Tibial artery (tissue), 4 donors: Measurements from ENCODE around the gene NCKAP5.

Experiments used
- DNase-seq, 2 donors: peaks; one replicate each; pipeline ENCODE4 v3.0.0-alpha.2; 2019
- H3K27ac ChIP-seq, 2 donors: fragments of 200-600 bp; sonication (generic) in 1 of 2; 1 replicate in 1 of 2; 2 replicates in 1 of 2; pipeline ENCODE4 v1.5.1; 2018 to 2019; ENCODE audit warnings: mild to moderate bottlenecking in 1 of 2
- H3K27me3 ChIP-seq, 2 donors: fragments of 200-600 bp; sonication (generic) in 1 of 2; one replicate each; pipeline versions ENCODE4 v1.5.1 to v1.6.0; 2016 to 2019
- H3K36me3 ChIP-seq, 3 donors: fragments of 200-600 bp; sonication (generic) in 2 of 3; one replicate each; pipeline ENCODE4 v1.5.1; 2016 to 2019; ENCODE audit warnings: mild to moderate bottlenecking in 2 of 3
- H3K4me1 ChIP-seq, 4 donors: fragments of 200-600 bp; sonication (generic) in 2 of 4; 1 replicate in 3 of 4; 2 replicates in 1 of 4; pipeline ENCODE4 v1.5.1; 2016 to 2019
- H3K4me3 ChIP-seq, 2 donors: fragments of 200-600 bp; sonication (generic) in 1 of 2; 1 replicate in 1 of 2; 2 replicates in 1 of 2; pipeline ENCODE4 v1.5.1; 2018 to 2019; ENCODE audit warnings: mild to moderate bottlenecking in 2 of 2
- H3K9me3 ChIP-seq, 3 donors: fragments of 200-600 bp; sonication (generic) in 1 of 3; one replicate each; pipeline ENCODE4 v1.5.1; 2016 to 2019
- intact Hi-C: fragments of 100-400 bp; cut with DNase I; formaldehyde crosslinking; loops from one replicate; pipeline ENCODE4 v1.15.0; 2023; ENCODE audit warnings: low total_unique reads
- TF ChIP-seq, protein P1 (sequence below), 2 experiments: fragments of 200-600 bp in 1 of 2; fragments of 450-650 bp in 1 of 2; IDR thresholded peaks; one replicate each; pipeline ENCODE4 v1.5.1; 2017 to 2019; ENCODE audit warnings: antibody characterized with exemption in 2 of 2, mild to moderate bottlenecking in 1 of 2, moderate library complexity in 1 of 2

Gene NCKAP5

DNA sequence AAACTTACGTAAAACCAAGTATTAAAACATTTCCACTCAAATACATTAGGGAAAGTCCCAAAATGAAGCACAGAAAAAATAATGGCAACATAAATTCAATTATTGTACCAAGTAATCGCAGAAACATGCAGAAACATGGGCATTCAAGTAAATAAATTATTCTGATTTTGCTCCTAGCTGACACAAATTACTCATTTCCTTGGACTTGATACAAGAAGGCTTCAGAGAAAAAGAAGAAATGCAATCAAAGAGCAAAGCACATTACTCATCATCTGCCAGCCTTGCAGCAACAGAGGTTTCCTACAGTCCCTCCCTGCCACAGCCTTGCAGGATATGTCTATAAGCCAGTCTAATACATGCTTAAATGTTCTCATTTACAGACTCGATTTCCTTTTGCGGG is 458.5 kb downstream of the NCKAP5 start:
- TF ChIP-seq, protein P1, sequence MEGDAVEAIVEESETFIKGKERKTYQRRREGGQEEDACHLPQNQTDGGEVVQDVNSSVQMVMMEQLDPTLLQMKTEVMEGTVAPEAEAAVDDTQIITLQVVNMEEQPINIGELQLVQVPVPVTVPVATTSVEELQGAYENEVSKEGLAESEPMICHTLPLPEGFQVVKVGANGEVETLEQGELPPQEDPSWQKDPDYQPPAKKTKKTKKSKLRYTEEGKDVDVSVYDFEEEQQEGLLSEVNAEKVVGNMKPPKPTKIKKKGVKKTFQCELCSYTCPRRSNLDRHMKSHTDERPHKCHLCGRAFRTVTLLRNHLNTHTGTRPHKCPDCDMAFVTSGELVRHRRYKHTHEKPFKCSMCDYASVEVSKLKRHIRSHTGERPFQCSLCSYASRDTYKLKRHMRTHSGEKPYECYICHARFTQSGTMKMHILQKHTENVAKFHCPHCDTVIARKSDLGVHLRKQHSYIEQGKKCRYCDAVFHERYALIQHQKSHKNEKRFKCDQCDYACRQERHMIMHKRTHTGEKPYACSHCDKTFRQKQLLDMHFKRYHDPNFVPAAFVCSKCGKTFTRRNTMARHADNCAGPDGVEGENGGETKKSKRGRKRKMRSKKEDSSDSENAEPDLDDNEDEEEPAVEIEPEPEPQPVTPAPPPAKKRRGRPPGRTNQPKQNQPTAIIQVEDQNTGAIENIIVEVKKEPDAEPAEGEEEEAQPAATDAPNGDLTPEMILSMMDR (IDR thresholded peaks at IDR 0.05): no peak
- H3K4me1 ChIP-seq: no peaks in the 10 kb centered on the region
- no peak overlapping the region for H3K27ac ChIP-seq
- intact Hi-C loops: no loop called here
- no peak overlapping the region for H3K4me3 ChIP-seq
- no peak for DNase-seq
- H3K36me3 ChIP-seq: no peaks in the 10 kb centered on the region
- no peaks in the 10 kb centered on the region for H3K27me3 ChIP-seq
- no peaks in the 10 kb centered on the region for H3K9me3 ChIP-seq

DNA sequence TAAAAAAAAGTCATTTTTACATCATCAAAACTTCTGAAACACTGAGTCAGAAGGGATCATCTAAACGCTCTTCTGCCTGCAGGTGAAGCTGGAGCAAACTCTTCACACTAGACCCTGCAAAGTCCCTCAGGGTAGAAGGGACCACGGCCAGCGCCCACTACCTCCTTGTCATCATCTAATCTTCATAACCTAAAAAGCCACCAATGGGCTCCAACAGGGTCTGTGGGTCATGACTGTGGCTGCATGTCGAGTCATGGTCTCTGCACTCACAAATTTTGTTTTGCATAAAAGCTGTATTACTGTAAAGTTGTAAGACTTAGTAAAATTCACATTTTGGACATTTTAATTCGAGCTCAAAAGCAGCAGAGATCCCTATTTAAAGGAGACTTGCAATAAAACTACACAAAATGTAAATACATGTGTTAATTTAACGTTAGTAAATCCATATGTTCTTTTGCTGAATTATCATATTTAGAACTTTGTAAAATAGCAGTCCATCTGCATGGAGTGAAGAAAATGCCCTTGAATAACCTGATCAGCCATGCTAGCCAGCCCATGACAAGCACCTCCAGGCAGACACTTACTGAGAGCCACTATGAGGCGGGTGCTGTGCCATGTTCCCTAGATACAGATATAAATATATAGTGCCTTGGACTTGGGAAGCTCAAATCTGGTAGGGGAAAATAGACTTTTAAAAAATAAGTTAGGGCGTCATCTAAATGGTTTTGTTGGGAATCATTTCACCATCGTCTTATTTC is 461.0 kb downstream of the NCKAP5 start:
- TF ChIP-seq, protein P1 (IDR thresholded peaks at IDR 0.05): no peak
- no peak overlapping the region for H3K27ac ChIP-seq
- no peaks in the 10 kb centered on the region for H3K4me1 ChIP-seq
- no peak for DNase-seq
- H3K27me3 ChIP-seq: no peaks in the 10 kb centered on the region
- H3K9me3 ChIP-seq: no peaks in the 10 kb centered on the region
- intact Hi-C loops: no loop called here
- H3K4me3 ChIP-seq: no peak overlapping the region
- no peaks in the 10 kb centered on the region for H3K36me3 ChIP-seq

DNA sequence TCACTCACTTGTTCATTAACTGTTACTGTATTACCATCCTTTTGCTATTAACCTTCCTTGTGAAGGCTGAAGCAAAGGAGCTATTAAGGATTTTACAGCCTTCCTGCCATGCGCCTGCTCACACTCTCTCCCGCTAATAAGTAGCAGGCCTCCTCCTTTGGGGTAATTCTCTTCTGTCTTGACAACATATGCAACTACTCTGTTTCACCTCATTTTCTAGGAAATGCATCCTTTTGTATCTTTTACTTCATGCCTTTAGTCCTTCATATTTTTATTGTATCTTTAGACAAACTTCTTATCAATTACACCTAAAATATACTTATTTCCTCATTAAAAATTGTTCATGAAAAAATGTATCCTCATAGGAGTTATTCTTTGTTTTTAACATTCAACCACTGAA is 463.4 kb downstream of the NCKAP5 start:
- DNase-seq: no peak

DNA sequence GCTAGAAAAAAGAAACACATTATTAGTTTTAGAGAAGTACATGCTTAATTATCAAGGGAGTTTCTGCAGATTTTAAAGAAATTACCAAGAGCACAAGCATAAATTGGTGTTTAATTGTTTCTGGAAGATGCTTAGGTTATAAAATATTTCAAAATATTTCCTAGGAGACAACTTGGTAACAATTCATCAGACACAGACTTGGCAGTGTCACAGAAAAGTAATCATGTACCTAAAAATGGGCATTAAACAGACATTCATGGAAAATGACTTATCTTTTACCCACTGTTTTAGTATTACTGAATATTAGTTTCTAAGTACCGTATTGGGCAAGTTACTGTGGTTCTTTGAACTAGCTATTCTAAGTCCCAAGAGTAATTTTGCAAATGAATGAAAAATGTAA is 469.5 kb downstream of the NCKAP5 start:
- TF ChIP-seq, protein P1 (IDR thresholded peaks at IDR 0.05): no peak
- no peak overlapping the region for H3K4me3 ChIP-seq
- H3K27ac ChIP-seq: no peak overlapping the region
- intact Hi-C loops: no loop called here
- H3K27me3 ChIP-seq: no peaks in the 10 kb centered on the region
- no peaks in the 10 kb centered on the region for H3K9me3 ChIP-seq
- no peaks in the 10 kb centered on the region for H3K4me1 ChIP-seq
- DNase-seq: no peak
- H3K36me3 ChIP-seq: no peaks in the 10 kb centered on the region

More for the DNA sequence above, 463.4 kb downstream of the NCKAP5 start:
- Histone ChIP-seq H3K4me1 (no peaks in the 10 kb centered on the region), H3K27me3 (no peaks in the 10 kb centered on the region), H3K36me3 (no peaks in the 10 kb centered on the region), H3K9me3 (no peaks in the 10 kb centered on the region), H3K4me3 (no peak overlapping the region), H3K27ac (no peak overlapping the region)
- intact Hi-C loops: no loop called here
- TF ChIP-seq, protein P1 (IDR thresholded peaks at IDR 0.05): no peak

DNA sequence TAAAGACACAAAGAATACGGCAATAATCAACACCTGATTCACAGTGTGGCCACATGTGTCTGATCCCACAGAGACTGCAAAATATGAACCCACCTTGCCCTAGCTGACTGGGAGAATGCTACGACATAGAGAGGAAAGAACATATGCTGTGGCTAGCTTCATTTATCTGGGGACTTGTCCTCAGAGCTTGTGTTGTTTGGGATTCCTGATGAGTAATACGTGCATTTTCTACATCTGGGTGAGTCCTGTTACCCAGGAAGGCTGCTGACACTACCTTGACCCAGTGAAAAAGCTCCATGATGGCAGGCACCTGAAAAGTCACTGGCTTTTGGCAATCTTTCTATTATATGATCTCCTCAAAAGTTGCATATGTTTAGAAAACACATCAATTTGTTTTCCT is 470.6 kb downstream of the NCKAP5 start:
- Histone ChIP-seq H3K27ac (no peak overlapping the region), H3K4me1 (no peaks in the 10 kb centered on the region), H3K9me3 (no peaks in the 10 kb centered on the region), H3K36me3 (no peaks in the 10 kb centered on the region), H3K27me3 (no peaks in the 10 kb centered on the region), H3K4me3 (no peak overlapping the region)
- no peak for DNase-seq
- TF ChIP-seq, protein P1 (IDR thresholded peaks at IDR 0.05): no peak
- intact Hi-C loops: no loop called here
